Measurements from ENCODE around the gene RXRB.
A peak's percentile ranks its signal among the peaks of the same experiment; 100 is the strongest.

RXRB gene

DNA sequence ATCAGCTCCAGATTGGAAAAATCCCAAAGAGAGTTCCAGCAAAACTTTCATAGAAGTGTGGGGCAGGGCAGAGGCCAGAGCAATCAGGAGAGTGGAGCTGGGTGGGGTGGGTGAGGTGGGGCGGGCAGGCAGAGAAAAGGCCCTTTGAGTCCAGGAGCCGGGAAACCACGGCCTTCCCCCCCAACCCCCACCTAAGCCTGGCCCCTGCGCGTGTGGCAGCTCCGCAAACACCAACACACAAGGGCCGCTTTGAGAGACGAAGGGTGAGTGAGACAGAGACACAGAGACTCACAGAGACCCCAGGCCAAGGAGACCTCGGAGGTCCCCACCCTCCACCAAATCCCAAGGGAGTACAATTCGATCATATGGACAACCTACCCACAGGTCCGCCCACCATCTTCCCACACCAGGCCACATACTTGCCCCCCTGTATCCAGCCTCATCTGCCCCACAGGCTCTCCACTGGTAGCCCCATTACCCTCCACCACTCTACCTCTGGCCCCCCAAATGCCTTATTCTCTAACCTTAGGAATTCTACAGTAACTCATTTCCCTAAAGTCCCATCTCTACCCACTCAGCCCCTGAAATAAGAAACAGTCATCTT lies 9.9 kb downstream of the RXRB start:
- Histone ChIP-seq H3K36me3 (ENCODE audit: control insufficient read depth in 5 of 5, insufficient read depth in 5 of 5, low read length in 5 of 5) (peaks cover 0 to 18% (median 17%) of the 10 kb centered on the region in 5 donors), H3K4me3 (ENCODE audit: low read depth in 1 of 5, low read length in 5 of 5) (no peak overlapping the region), H3K9me3 (ENCODE audit: control insufficient read depth in 5 of 5, low read length in 5 of 5) (no peaks in the 10 kb centered on the region), H3K27me3 (ENCODE audit: control insufficient read depth in 5 of 5, insufficient read depth in 4 of 5, low read length in 5 of 5) (peaks cover 18 to 37% (median 21%) of the 10 kb centered on the region in 5 donors), H3K9ac (ENCODE audit: low read length in 5 of 5) (no peak overlapping the region), H3K4me1 (ENCODE audit: control insufficient read depth in 5 of 5, insufficient read depth in 5 of 5, low read length in 5 of 5) (peaks cover 2 to 30% (median 20%) of the 10 kb centered on the region in 5 donors), H3K27ac (ENCODE audit: low read depth, low read length) (no peak overlapping the region)

DNA sequence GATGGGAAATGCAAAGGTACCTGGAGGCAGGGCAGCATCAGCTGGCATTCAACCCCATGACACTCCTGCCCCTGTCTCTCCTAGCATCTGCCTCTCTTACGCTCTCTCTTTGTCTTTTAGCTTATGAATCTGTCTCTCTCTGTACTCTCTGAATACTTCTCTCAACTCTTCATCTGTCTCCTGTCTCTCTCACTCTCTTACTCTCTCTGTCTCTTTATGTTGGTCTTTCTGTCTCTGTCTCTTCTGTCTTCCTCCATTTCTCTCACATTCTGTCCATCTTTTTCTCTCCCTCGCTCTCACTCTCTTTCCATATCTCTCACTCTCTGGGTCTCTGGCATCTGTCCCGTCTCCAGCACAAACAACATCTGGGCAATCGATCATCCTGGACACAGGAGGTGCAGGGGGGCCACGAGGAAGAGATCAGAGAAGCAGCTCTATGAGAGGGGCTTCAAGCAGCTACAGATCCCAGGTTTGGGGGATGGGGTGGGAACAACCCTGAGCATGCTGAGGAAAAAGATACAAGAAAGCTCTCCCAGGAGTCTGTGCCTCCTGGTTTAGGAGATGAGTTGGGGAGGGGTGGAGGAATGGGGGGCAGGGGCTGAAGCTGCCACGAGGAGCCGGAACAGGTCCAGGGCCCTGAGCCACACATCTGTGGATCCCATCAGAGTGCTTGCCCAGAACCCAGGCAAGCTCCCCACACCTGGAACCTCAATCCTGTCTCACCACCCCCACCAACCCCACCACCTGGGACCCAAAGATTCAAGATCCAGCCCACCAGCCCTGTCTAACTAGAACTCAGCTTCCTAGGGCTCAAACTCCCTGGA lies 10.6 kb downstream of the RXRB start:
- Histone ChIP-seq H3K4me1 (ENCODE audit: control insufficient read depth in 5 of 5, insufficient read depth in 5 of 5, low read length in 5 of 5) (peaks cover 2 to 30% (median 20%) of the 10 kb centered on the region in 5 donors), H3K4me3 (ENCODE audit: low read depth in 1 of 5, low read length in 5 of 5) (no peak overlapping the region), H3K9ac (ENCODE audit: low read length in 5 of 5) (no peak overlapping the region), H3K27ac (ENCODE audit: low read depth, low read length) (no peak overlapping the region), H3K9me3 (ENCODE audit: control insufficient read depth in 5 of 5, low read length in 5 of 5) (no peaks in the 10 kb centered on the region), H3K27me3 (ENCODE audit: control insufficient read depth in 5 of 5, insufficient read depth in 4 of 5, low read length in 5 of 5) (peaks cover 18 to 37% (median 25%) of the 10 kb centered on the region in 5 donors), H3K36me3 (ENCODE audit: control insufficient read depth in 5 of 5, insufficient read depth in 5 of 5, low read length in 5 of 5) (peaks cover 0 to 10% (median 9%) of the 10 kb centered on the region in 5 donors)

- Histone ChIP-seq H3K4me1 (ENCODE audit: control insufficient read depth in 5 of 5, insufficient read depth in 5 of 5, low read length in 5 of 5) (peaks cover 2 to 30% (median 20%) of the 10 kb centered on the region in 5 donors), H3K27me3 (ENCODE audit: control insufficient read depth in 5 of 5, insufficient read depth in 4 of 5, low read length in 5 of 5) (peaks cover 18 to 37% (median 27%) of the 10 kb centered on the region in 5 donors), H3K4me3 (ENCODE audit: low read depth in 1 of 5, low read length in 5 of 5) (no peak overlapping the region), H3K9me3 (ENCODE audit: control insufficient read depth in 5 of 5, low read length in 5 of 5) (no peaks in the 10 kb centered on the region), H3K27ac (ENCODE audit: low read depth, low read length) (no peak overlapping the region), H3K9ac (ENCODE audit: low read length in 5 of 5) (no peak overlapping the region), H3K36me3 (ENCODE audit: control insufficient read depth in 5 of 5, insufficient read depth in 5 of 5, low read length in 5 of 5) (peaks cover 0 to 3% (median 2%) of the 10 kb centered on the region in 5 donors)
These were observed 11.3 kb downstream of the RXRB start for GRCh38 chr6:33189164-33189563.

DNA sequence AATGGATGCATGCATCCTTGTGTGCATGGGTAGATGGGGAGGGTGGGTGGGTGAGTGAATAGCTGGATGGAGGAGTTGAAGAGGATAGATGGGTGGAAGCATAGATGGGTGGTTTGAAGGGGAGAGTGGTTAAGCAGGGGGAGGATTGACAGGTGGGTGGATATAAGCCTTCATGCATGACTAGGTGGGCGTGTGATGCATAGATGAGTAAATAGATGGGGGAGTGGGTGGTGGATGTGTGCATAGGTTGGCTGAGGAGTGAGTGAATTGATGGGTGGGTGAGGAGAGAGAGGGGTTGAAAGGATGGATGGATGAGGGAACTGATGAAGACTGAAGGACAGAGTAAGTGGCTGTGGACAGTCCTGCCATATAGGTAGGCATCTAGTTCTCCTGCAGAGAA lies 12.7 kb downstream of the RXRB start:
- no peaks in the 10 kb centered on the region for H3K9me3 ChIP-seq (ENCODE audit: control insufficient read depth in 5 of 5, low read length in 5 of 5)
- H3K27ac ChIP-seq (ENCODE audit: low read depth, low read length) = no peak overlapping the region
- no peak overlapping the region for H3K9ac ChIP-seq (ENCODE audit: low read length in 5 of 5)
- H3K27me3 ChIP-seq (ENCODE audit: control insufficient read depth in 5 of 5, insufficient read depth in 4 of 5, low read length in 5 of 5) = peaks cover 18 to 37% (median 27%) of the 10 kb centered on the region in 5 donors
- no peaks in the 10 kb centered on the region for H3K36me3 ChIP-seq (ENCODE audit: control insufficient read depth in 5 of 5, insufficient read depth in 5 of 5, low read length in 5 of 5)
- no peak overlapping the region for H3K4me3 ChIP-seq (ENCODE audit: low read depth in 1 of 5, low read length in 5 of 5)
- H3K4me1 ChIP-seq (ENCODE audit: control insufficient read depth in 5 of 5, insufficient read depth in 5 of 5, low read length in 5 of 5) = peaks cover 0 to 33% (median 18%) of the 10 kb centered on the region in 5 donors

DNA sequence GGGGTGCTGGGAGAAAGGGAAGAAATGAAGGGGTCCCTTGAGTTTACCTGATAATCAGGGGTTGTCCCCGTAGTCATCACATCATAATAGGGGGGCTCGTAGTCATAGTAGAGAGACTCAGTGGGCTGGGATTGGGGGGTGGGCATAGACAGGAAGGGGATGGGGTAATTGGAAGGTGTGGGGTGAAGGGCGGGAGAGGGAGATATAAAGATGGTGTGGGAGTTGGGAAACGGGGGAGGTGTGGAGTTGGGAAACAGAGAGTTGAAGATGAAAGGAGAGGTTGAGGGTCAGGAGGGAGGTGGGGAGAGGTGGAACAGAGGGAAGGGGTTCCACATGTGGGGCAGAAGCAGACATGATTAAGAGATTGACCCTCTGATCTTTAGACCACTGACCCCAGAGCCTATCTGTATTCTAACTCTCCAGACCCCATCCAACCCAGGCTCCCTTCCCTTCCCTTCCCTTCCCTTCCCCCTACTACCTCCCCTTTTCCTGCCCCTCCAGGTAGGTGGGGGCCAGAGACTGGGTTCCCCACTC lies 14.7 kb downstream of the RXRB start:
- H3K9ac ChIP-seq (ENCODE audit: low read length in 5 of 5) = no peak overlapping the region
- no peaks in the 10 kb centered on the region for H3K36me3 ChIP-seq (ENCODE audit: control insufficient read depth in 5 of 5, insufficient read depth in 5 of 5, low read length in 5 of 5)
- H3K4me1 ChIP-seq (ENCODE audit: control insufficient read depth in 5 of 5, insufficient read depth in 5 of 5, low read length in 5 of 5) = peaks cover 0 to 16% (median 0%) of the 10 kb centered on the region in 5 donors
- H3K4me3 ChIP-seq (ENCODE audit: low read depth in 1 of 5, low read length in 5 of 5) = no peak overlapping the region
- H3K9me3 ChIP-seq (ENCODE audit: control insufficient read depth in 5 of 5, low read length in 5 of 5) = no peaks in the 10 kb centered on the region
- H3K27ac ChIP-seq (ENCODE audit: low read depth, low read length) = no peak overlapping the region
- peaks cover 4 to 22% (median 12%) of the 10 kb centered on the region in 5 donors for H3K27me3 ChIP-seq (ENCODE audit: control insufficient read depth in 5 of 5, insufficient read depth in 4 of 5, low read length in 5 of 5)

DNA sequence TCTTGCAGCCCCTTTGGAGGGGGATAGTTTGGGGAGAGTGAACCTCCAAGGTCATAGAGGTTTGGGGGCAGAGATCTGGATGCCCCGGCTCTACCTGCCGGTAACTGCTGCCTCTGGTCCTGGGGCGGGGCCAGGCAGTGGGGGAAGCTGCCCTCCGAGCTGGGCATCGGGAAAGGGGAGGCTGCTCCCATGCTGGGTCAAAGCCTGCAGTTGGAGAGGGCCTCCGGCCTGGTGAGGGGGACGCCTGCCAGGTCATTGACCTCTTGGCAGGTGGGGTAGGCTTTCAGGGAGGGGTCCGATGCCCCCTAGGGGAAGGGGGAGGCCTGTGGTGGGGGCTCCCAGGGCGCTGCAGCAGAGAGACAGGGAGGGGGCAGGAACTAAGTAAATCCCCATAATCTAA lies 15.3 kb downstream of the RXRB start:
- Histone ChIP-seq H3K27ac (ENCODE audit: low read depth, low read length) (no peak overlapping the region), H3K4me1 (ENCODE audit: control insufficient read depth in 5 of 5, insufficient read depth in 5 of 5, low read length in 5 of 5) (peaks cover 0 to 12% (median 0%) of the 10 kb centered on the region in 5 donors), H3K9ac (ENCODE audit: low read length in 5 of 5) (no peak overlapping the region), H3K4me3 (ENCODE audit: low read depth in 1 of 5, low read length in 5 of 5) (no peak overlapping the region), H3K27me3 (ENCODE audit: control insufficient read depth in 5 of 5, insufficient read depth in 4 of 5, low read length in 5 of 5) (peaks cover 4 to 17% (median 12%) of the 10 kb centered on the region in 5 donors), H3K9me3 (ENCODE audit: control insufficient read depth in 5 of 5, low read length in 5 of 5) (no peaks in the 10 kb centered on the region), H3K36me3 (ENCODE audit: control insufficient read depth in 5 of 5, insufficient read depth in 5 of 5, low read length in 5 of 5) (no peaks in the 10 kb centered on the region)

GRCh38 chr6:33183071-33183683 lies 17.3 kb downstream of the RXRB start:
- no peaks in the 10 kb centered on the region for H3K9me3 ChIP-seq (ENCODE audit: control insufficient read depth in 5 of 5, low read length in 5 of 5)
- peaks cover 0 to 5% (median 0%) of the 10 kb centered on the region in 5 donors for H3K4me1 ChIP-seq (ENCODE audit: control insufficient read depth in 5 of 5, insufficient read depth in 5 of 5, low read length in 5 of 5)
- peaks cover 1 to 6% (median 4%) of the 10 kb centered on the region in 5 donors for H3K27me3 ChIP-seq (ENCODE audit: control insufficient read depth in 5 of 5, insufficient read depth in 4 of 5, low read length in 5 of 5)
- no peak overlapping the region for H3K27ac ChIP-seq (ENCODE audit: low read depth, low read length)
- no peak overlapping the region for H3K9ac ChIP-seq (ENCODE audit: low read length in 5 of 5)
- peak overlapping the region in 2 of 5 donors; percentile 19 to 21 for H3K4me3 ChIP-seq (ENCODE audit: low read depth in 1 of 5, low read length in 5 of 5)
- H3K36me3 ChIP-seq (ENCODE audit: control insufficient read depth in 5 of 5, insufficient read depth in 5 of 5, low read length in 5 of 5) = no peaks in the 10 kb centered on the region

DNA sequence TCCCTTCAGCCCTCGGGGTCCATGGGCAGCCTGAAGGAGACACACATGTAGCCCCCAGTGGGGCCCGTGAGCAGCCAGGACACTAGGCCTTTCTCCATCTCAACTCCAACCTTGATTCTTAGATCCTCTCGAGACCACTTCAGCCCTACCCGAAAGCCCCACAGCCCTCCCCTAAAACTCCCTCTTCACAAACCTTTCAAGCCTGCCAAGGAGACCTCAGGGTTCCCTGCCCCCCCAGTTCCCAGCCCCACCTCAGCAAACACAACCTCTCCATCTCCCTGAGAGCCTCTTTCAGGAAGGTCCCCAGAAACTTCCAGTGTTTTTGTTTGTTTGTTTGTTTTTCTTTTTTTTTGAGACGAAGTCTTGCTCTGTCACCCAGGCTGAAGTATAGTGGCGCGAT lies 19.3 kb downstream of the RXRB start:
- H3K27ac ChIP-seq (ENCODE audit: low read depth, low read length) = no peak overlapping the region
- H3K4me1 ChIP-seq (ENCODE audit: control insufficient read depth in 5 of 5, insufficient read depth in 5 of 5, low read length in 5 of 5) = peaks cover 0 to 5% (median 0%) of the 10 kb centered on the region in 5 donors
- peaks cover 0 to 6% (median 0%) of the 10 kb centered on the region in 5 donors for H3K27me3 ChIP-seq (ENCODE audit: control insufficient read depth in 5 of 5, insufficient read depth in 4 of 5, low read length in 5 of 5)
- H3K9ac ChIP-seq (ENCODE audit: low read length in 5 of 5) = no peak overlapping the region
- no peak overlapping the region for H3K4me3 ChIP-seq (ENCODE audit: low read depth in 1 of 5, low read length in 5 of 5)
- H3K36me3 ChIP-seq (ENCODE audit: control insufficient read depth in 5 of 5, insufficient read depth in 5 of 5, low read length in 5 of 5) = no peaks in the 10 kb centered on the region
- H3K9me3 ChIP-seq (ENCODE audit: control insufficient read depth in 5 of 5, low read length in 5 of 5) = no peaks in the 10 kb centered on the region

DNA sequence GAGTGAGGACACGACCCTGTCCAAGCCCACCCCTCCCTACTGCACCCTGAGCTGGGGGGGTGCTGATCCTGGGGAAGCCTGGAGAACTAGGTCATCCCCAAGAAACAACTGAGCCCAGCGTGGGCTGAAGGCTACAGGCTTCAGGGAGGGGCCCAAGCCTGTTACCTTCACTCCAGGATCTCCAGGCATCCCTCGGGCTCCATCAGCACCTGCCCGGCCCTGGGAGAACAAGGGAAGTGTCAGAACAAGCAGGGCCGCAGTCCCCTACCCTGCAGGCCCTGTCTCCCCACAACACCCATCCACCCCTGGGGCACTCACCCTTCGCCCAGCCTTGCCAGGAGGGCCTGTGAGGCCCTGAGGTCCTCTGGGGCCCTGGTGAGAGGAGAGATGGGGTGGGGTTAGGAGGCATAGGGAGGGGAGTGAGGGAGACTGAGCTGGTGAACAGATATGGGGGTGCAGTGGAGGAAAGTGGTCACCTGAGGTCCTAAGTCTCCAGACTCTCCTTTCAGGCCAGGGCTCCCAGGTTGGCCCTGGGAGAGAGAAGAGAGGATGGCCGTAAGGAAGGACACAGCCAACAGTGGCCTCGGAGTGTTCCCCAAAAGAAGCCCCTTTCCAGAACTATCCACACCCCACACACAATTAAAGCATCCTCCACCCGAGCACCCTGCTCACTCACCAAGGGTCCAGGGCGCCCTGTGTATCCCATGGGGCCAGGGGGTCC lies 21.6 kb downstream of the RXRB start:
- Histone ChIP-seq H3K27me3 (ENCODE audit: control insufficient read depth in 5 of 5, insufficient read depth in 4 of 5, low read length in 5 of 5) (no peaks in the 10 kb centered on the region), H3K9me3 (ENCODE audit: control insufficient read depth in 5 of 5, low read length in 5 of 5) (no peaks in the 10 kb centered on the region), H3K27ac (ENCODE audit: low read depth, low read length) (no peak overlapping the region), H3K9ac (ENCODE audit: low read length in 5 of 5) (no peak overlapping the region), H3K4me1 (ENCODE audit: control insufficient read depth in 5 of 5, insufficient read depth in 5 of 5, low read length in 5 of 5) (peaks cover 0 to 5% (median 0%) of the 10 kb centered on the region in 5 donors), H3K4me3 (ENCODE audit: low read depth in 1 of 5, low read length in 5 of 5) (no peak overlapping the region), H3K36me3 (ENCODE audit: control insufficient read depth in 5 of 5, insufficient read depth in 5 of 5, low read length in 5 of 5) (no peaks in the 10 kb centered on the region)
